Naive thymus-derived CD8-positive, alpha-beta T cell (primary cell): ENCODE results near the gene MARK2. TPM values are rescaled to one million over a fixed set of nuclear protein-coding genes. Genes with fewer than 3 reads are reported as not detected.
"Not testable (repeated sequence)": the region's sequence is repeated elsewhere in the genome, so short reads cannot be mapped to it uniquely, and the experiment has no call there.

Experiments used
- ATAC-seq, 2 donors: fragments of 150-1000 bp; cut with Tn5 transposase in 1 of 2; sonication (Bioruptor Pico), chemical (Tn5 transposase) in 1 of 2; 1 replicate in 1 of 2; 2 replicates in 1 of 2; pipeline ENCODE4 v1.10.0; 2021; ENCODE audit warnings: mild to moderate bottlenecking in 2 of 2, moderate library complexity in 2 of 2
- POLR2A ChIA-PET: fragments of 350-600 bp; sonication (Branson Sonifier 250); formaldehyde crosslinking; loops from one replicate; lab custom pipeline; 2021; ENCODE audit warnings: antibody characterized with exemption; lab: Charles Lee
- DNase-seq, 10 donors: peaks; one replicate each; pipeline versions ENCODE4 v3.0.0 to v3.0.0-alpha.2; 2020 to 2022
- H3K27ac Mint-ChIP-seq, 10 donors: one replicate each; pipeline ENCODE4 v1.8.0; 2020 to 2022; ENCODE audit warnings: mild to moderate bottlenecking in 10 of 10, mixed read lengths in 10 of 10, moderate library complexity in 4 of 10, inconsistent platforms in 1 of 10
- H3K27me3 Mint-ChIP-seq, 5 donors: one replicate each; pipeline ENCODE4 v1.8.0; 2021 to 2022; ENCODE audit warnings: mixed read lengths in 5 of 5
- H3K36me3 Mint-ChIP-seq, 3 donors: one replicate each; pipeline ENCODE4 v1.8.0; 2020 to 2022; ENCODE audit warnings: mixed read lengths in 3 of 3, mild to moderate bottlenecking in 2 of 3, inconsistent platforms in 1 of 3
- H3K4me1 Mint-ChIP-seq, 4 donors: one replicate each; pipeline ENCODE4 v1.8.0; 2021 to 2022; ENCODE audit warnings: mixed read lengths in 4 of 4
- H3K4me3 Mint-ChIP-seq, 10 donors: one replicate each; pipeline ENCODE4 v1.8.0; 2020 to 2022; ENCODE audit warnings: mild to moderate bottlenecking in 10 of 10, mixed read lengths in 10 of 10, moderate library complexity in 6 of 10, inconsistent platforms in 1 of 10
- H3K9me3 Mint-ChIP-seq, 9 donors: one replicate each; pipeline ENCODE4 v1.8.0; 2020 to 2022; ENCODE audit warnings: mixed read lengths in 9 of 9, mild to moderate bottlenecking in 3 of 9, inconsistent platforms in 1 of 9, moderate library complexity in 1 of 9
- polyA plus RNA-seq, 3 donors: library from polyadenylated mRNA; unstranded; fragments of 300-500 nt; fragmentation: Illumina TruSeq; gene quantifications; one replicate each; pipeline ENCODE4 v1.2.3, GENCODE V29; 2021
- total RNA-seq, 8 experiments: library from RNA in 2 of 8; stranded (reverse) in 2 of 8; gene quantifications; one replicate each; pipeline ENCODE4 v1.2.3 and lab custom pipeline; 2021 to 2026

Gene MARK2
- total RNA-seq (10 to 100 TPM; 64.8 to 74.5 TPM), polyA plus RNA-seq (10 to 100 TPM; 37.0 to 57.0 (median 40.3) TPM), total RNA-seq (lab: John Stamatoyannopoulos, UW) (34.4 to 69.2 (median 54.1) reads per million in 6 experiments)

- peak within 1 kb of the TSS; percentile 84 to 97 (median 91) for H3K4me3 Mint-ChIP-seq
- POLR2A ChIA-PET = interaction anchor here (0.5 to 3.8 kb wide), 37 partner anchors 9 to 998 kb away, joined by 3 to 34 read pairs (median 5); partner anchors contain the start of genes PRDX5, RCOR2, TRMT112 and ZFTA
Measured at GRCh38 chr11:63838678-63839507, at the start of gene MARK2. MARK2 (plus strand) TSS chr11:63839110; CDS start chr11:63839507, 397 bp downstream.

DNA sequence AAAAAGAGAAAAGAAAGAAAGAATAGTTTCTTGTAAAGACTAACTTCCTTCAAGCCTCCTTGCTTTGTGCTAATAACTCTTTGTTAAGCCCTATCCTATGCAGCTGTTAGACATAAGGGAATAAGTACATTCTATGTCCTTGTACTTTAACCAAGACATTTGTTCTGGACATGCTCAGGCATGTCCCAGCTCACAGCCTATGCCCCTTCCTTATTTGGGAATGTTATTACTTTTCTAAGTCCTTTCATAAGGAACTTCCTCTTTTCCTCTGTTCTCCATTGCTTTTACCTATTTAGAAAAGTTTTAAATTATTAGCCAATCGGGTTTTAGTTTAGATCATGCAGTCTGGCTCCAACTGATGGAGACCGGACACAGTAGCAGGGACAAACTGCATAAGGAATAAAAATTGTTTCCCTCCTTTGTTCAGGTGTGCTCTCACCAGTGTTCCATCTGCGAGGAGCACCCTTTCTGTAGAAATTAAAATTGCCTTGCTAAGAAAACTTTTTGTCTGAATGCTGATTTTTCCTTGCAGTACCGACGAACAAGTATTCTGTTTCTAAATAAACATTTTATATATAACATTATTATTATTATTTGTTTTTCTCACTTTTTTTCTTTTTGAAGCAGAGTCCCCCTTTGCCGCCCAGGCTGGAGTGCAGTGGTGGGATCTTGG, 47.3 kb upstream of the MARK2 start:
- no peak for ATAC-seq
- no peak overlapping the region for H3K4me3 Mint-ChIP-seq
- H3K4me1 Mint-ChIP-seq = peaks cover 0 to 2% (median 0%) of the 10 kb centered on the region in 4 donors
- DNase-seq = no peak
- peaks cover 0 to 22% (median 10%) of the 10 kb centered on the region in 9 donors for H3K9me3 Mint-ChIP-seq
- peak overlapping the region in 2 of 10 donors; percentile 8 to 21 for H3K27ac Mint-ChIP-seq
- POLR2A ChIA-PET = no interaction called here
- peaks cover 0 to 11% (median 3%) of the 10 kb centered on the region in 3 donors for H3K36me3 Mint-ChIP-seq
- H3K27me3 Mint-ChIP-seq = peaks cover 0 to 7% (median 2%) of the 10 kb centered on the region in 5 donors

More at GRCh38 chr11:63838678-63839507, at the start of gene MARK2:
- Mint-ChIP-seq H3K27me3 (no peaks in the 10 kb centered on the region), H3K27ac (peak within 1 kb of the TSS; percentile 87 to 98 (median 92)), H3K36me3 (peaks cover 0 to 23% (median 0%) of the 10 kb centered on the region in 3 donors), H3K4me1 (peaks cover 46 to 60% (median 56%) of the 10 kb centered on the region in 4 donors), H3K9me3 (no peaks in the 10 kb centered on the region)
- ATAC-seq (peak; percentile 87), DNase-seq (peak; percentile 99 to 100 (median 100))

GRCh38 chr11:63793161-63793560, 45.7 kb upstream of the MARK2 start:
- POLR2A ChIA-PET = no interaction called here
- H3K4me1 Mint-ChIP-seq = peaks cover 0 to 2% (median 0%) of the 10 kb centered on the region in 4 donors
- H3K4me3 Mint-ChIP-seq = no peak overlapping the region
- H3K9me3 Mint-ChIP-seq = peaks cover 0 to 22% (median 10%) of the 10 kb centered on the region in 9 donors
- peaks cover 0 to 9% (median 5%) of the 10 kb centered on the region in 5 donors for H3K27me3 Mint-ChIP-seq
- DNase-seq (no peak), ATAC-seq (no peak)
- peak overlapping the region in 1 of 10 donors; percentile 15 for H3K27ac Mint-ChIP-seq
- H3K36me3 Mint-ChIP-seq = peaks cover 0 to 11% (median 3%) of the 10 kb centered on the region in 3 donors

DNA sequence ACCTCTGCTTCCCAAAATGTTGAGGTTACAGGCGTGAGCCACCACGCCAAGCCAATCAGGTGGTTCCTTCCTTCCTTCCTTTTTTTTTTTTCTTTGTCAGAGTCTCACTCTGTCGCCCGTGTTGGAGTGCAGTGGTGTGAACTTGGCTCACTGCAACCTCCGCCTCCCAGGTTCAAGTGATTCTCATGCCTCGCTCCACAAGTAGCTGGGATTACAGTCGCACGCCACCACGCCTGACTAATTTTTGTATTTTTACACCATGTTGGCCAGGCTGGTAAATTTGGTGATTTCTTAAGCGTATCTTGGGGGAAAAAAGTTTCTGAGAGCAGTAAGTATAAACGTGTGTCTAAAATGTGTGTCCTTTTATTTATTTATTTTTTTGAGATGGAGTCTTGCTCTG, 43.8 kb upstream of the MARK2 start:
- Mint-ChIP-seq H3K4me3 (no peak overlapping the region), H3K36me3 (peaks cover 0 to 11% (median 3%) of the 10 kb centered on the region in 3 donors), H3K27me3 (peaks cover 0 to 10% (median 7%) of the 10 kb centered on the region in 5 donors), H3K4me1 (peaks cover 0 to 2% (median 0%) of the 10 kb centered on the region in 4 donors), H3K9me3 (peaks cover 0 to 22% (median 10%) of the 10 kb centered on the region in 9 donors), H3K27ac (no peak overlapping the region)
- DNase-seq (no peak), ATAC-seq (no peak)
- POLR2A ChIA-PET = no interaction called here

DNA sequence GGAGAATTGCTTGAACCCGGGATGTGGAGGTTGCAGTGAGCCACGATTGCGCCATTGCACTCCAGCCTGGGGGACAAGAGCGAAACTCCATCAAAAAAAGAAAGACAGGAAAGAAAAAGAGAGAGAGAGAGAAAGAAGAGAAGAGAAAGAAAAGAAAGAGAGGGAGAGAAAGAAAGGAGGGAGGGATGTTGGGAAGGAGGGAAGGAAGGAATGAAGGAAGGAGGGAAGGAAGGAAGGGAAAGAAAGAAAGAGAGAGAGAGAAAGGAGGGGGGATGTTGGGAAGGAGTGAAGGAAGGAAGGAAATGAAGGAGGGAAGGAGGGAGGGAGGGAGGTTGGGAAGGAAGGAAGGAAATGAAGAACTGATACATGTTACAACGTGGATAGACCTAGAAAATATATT, 38.0 kb upstream of the MARK2 start:
- POLR2A ChIA-PET = no interaction called here
- Mint-ChIP-seq H3K4me1 (peaks cover 0 to 2% (median 0%) of the 10 kb centered on the region in 4 donors), H3K27ac (no peak overlapping the region), H3K36me3 (no peaks in the 10 kb centered on the region), H3K9me3 (peaks cover 0 to 1% (median 0%) of the 10 kb centered on the region in 9 donors), H3K27me3 (peaks cover 0 to 18% (median 7%) of the 10 kb centered on the region in 5 donors), H3K4me3 (no peak overlapping the region)
- no peak for DNase-seq
- no peak for ATAC-seq

GRCh38 chr11:63802637-63803414, 36.1 kb upstream of the MARK2 start:
- POLR2A ChIA-PET = interaction anchor here (0.6 to 0.7 kb wide), 2 partner anchors 324 to 1857 kb away, joined by 3 read pairs; no protein-coding TSS in a partner anchor

GRCh38 chr11:63804259-63804658, 34.7 kb upstream of the MARK2 start:
- DNase-seq (no peak), ATAC-seq (no peak)
- Mint-ChIP-seq H3K27me3 (peaks cover 0 to 9% (median 0%) of the 10 kb centered on the region in 5 donors), H3K4me3 (no peak overlapping the region), H3K9me3 (peaks cover 0 to 1% (median 0%) of the 10 kb centered on the region in 9 donors), H3K4me1 (no peaks in the 10 kb centered on the region), H3K27ac (no peak overlapping the region), H3K36me3 (no peaks in the 10 kb centered on the region)
- POLR2A ChIA-PET = no interaction called here

More at GRCh38 chr11:63802637-63803414, 36.1 kb upstream of the MARK2 start:
- DNase-seq (no peak), ATAC-seq (no peak)
- Mint-ChIP-seq H3K27ac (no peak overlapping the region), H3K4me1 (no peaks in the 10 kb centered on the region), H3K36me3 (no peaks in the 10 kb centered on the region), H3K9me3 (peaks cover 0 to 1% (median 0%) of the 10 kb centered on the region in 9 donors), H3K4me3 (no peak overlapping the region), H3K27me3 (peaks cover 0 to 9% (median 3%) of the 10 kb centered on the region in 5 donors)

DNA sequence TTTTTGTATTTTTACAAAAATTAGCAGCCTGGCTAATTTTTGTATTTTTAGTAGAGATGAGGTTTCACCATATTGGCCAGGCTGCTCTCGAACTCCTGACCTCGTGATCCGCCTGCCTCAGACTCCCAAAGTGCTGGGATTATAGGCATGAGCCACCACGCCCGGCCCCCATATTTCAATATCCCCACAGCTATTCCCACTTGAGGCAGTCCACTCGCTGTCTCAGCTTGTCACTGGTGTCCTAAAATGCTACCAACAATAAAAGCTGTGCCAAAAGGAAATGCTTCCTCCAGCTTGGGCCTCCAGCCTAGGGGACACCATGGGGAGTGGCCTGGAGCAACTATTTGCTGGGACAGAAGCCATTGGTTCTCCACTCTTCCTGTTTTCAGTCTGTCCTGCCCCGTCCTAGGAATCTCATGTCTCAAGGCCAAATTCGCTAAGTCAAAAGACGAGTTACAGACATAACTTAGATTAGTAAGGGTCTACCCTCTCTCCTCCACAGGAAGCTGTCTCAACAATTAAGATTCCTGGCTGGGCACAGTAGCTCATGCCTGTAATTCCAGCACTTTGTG, 33.0 kb upstream of the MARK2 start:
- POLR2A ChIA-PET = no interaction called here
- Mint-ChIP-seq H3K27me3 (no peaks in the 10 kb centered on the region), H3K4me3 (no peak overlapping the region), H3K9me3 (no peaks in the 10 kb centered on the region), H3K4me1 (no peaks in the 10 kb centered on the region), H3K27ac (no peak overlapping the region), H3K36me3 (no peaks in the 10 kb centered on the region)
- peak in 1 of 10 donors; percentile 31 for DNase-seq
- no peak for ATAC-seq

DNA sequence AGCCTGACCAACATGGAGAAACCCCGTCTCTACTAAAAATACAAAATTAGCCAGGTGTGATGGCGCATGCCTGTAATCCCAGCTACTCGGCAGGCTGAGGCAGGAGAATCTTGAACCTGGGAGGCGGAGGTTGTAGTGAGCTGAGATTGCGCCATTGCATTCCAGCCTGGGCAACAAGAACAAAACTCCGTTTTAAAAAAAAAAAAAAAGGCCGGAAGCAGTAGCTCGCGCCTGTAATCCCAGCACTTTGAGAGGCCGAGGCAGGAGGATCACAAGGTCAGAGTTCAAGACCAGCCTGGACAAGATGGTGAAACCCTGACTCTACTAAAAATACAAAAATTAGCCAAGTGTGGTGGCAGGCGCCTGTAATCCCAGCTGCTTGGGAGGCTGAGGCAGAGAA, 28.5 kb upstream of the MARK2 start:
- H3K27ac Mint-ChIP-seq, H3K36me3 Mint-ChIP-seq, POLR2A ChIA-PET, DNase-seq, ATAC-seq, H3K9me3 Mint-ChIP-seq, H3K4me3 Mint-ChIP-seq, H3K27me3 Mint-ChIP-seq: not testable (repeated sequence)
- H3K4me1 Mint-ChIP-seq = peaks cover 8 to 21% (median 14%) of the 10 kb centered on the region in 4 donors

GRCh38 chr11:63811522-63811921, 27.4 kb upstream of the MARK2 start:
- H3K27me3 Mint-ChIP-seq = no peaks in the 10 kb centered on the region
- H3K4me3 Mint-ChIP-seq = peak overlapping the region in 4 of 10 donors; percentile 63 to 83 (median 68)
- POLR2A ChIA-PET = no interaction called here
- H3K27ac Mint-ChIP-seq = peak overlapping the region in 1 of 10 donors; percentile 21
- H3K9me3 Mint-ChIP-seq = no peaks in the 10 kb centered on the region
- peaks cover 9 to 26% (median 20%) of the 10 kb centered on the region in 4 donors for H3K4me1 Mint-ChIP-seq
- peaks cover 0 to 2% (median 0%) of the 10 kb centered on the region in 3 donors for H3K36me3 Mint-ChIP-seq
- ATAC-seq (no peak), DNase-seq (no peak)

DNA sequence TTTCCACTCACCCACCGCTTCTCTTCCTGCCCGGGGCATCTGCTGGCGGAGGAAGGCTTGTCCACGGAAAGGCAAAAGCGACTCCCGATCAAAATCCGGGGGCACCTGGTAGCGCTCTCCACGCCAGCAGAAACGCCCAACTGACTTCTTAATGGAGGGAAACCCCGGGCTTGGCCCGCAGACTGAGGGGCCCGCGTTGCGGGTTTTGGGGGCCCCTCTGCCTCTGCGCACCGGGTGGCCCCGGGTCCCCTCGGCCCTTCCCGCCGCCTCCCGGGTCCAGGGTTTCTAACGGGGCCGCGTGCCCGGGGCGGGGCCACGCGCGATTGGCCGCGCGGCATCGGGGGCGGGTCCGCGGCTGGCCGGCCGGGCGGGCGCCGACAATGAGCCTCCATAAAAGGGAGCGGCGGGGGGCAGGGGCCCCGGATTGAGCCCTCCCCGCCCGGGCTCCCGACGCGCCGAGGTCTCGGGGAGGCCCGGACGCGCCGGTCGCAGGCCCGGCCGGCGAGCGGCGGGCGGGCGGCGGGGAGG, 25.8 kb upstream of the MARK2 start, which contains the start of gene SPINDOC:
Gene SPINDOC, plus strand, starts transcription at position 422 of the 528 bp plus-strand sequence. CDS start 231 bp downstream, outside the sequence.
- Mint-ChIP-seq H3K27ac (peak within 1 kb of the TSS in 8 of 10 donors; percentile 10 to 79 (median 60)), H3K9me3 (no peaks in the 10 kb centered on the region), H3K4me1 (peaks cover 9 to 28% (median 21%) of the 10 kb centered on the region in 4 donors), H3K27me3 (no peaks in the 10 kb centered on the region), H3K4me3 (peak within 1 kb of the TSS; percentile 72 to 84 (median 81)), H3K36me3 (peaks cover 0 to 14% (median 0%) of the 10 kb centered on the region in 3 donors)
- peak; percentile 86 to 91 for ATAC-seq
- peak; percentile 22 to 75 (median 54) for DNase-seq
- POLR2A ChIA-PET = interaction anchor here (0.7 kb wide), 1 partner anchor 44 kb away, joined by 4 read pairs; the partner anchor contains the start of gene ZFTA
